Measurements from ENCODE around the gene EPHA4. TPM values are rescaled to one million over a fixed set of nuclear protein-coding genes. Genes with fewer than 3 reads are reported as not detected.

The EPHA4 gene
- total and polyA plus RNA-seq, 2 donors (not counting 1 experiment from before 2014, with no cell fraction given): 10.7 to 54.9 TPM

- Histone ChIP-seq H3K4me3 (ENCODE audit: control extremely low read depth in 1 of 5, extremely low read depth in 1 of 5, insufficient read depth in 1 of 5, low read depth in 2 of 5, low read length in 4 of 5) (no peak overlapping the region), H3K79me2 (ENCODE audit: control insufficient read depth, insufficient read depth, low read length) (no peaks in the 10 kb centered on the region), H2AFZ (ENCODE audit: insufficient read depth, low read depth, low read length, poor library complexity, severe bottlenecking) (no peak overlapping the region), H3K9me3 (ENCODE audit: control extremely low read depth in 1 of 3, control insufficient read depth in 2 of 3, insufficient read depth in 1 of 3, low read length in 2 of 3) (no peaks in the 10 kb centered on the region), H3K36me3 (replicated peaks in 1 of 2; ENCODE audit: control extremely low read depth in 1 of 2, control insufficient read depth in 1 of 2, extremely low read depth in 1 of 2, insufficient read depth in 2 of 2, low read length in 1 of 2) (peaks cover 2 to 8% of the 10 kb centered on the region in 2 experiments), H3K27me3 (replicated peaks in 1 of 4; ENCODE audit: control extremely low read depth in 1 of 4, control insufficient read depth in 3 of 4, insufficient read depth in 4 of 4, low read length in 3 of 4) (no peaks in the 10 kb centered on the region), H3K9ac (ENCODE audit: low read length) (no peak overlapping the region), H3K4me2 (replicated peaks; ENCODE audit: low read depth, low read length, poor library complexity, severe bottlenecking) (no peak overlapping the region), H3K4me1 (ENCODE audit: control insufficient read depth in 2 of 2, insufficient read depth in 2 of 2, low read length in 2 of 2) (peaks cover 7 to 9% of the 10 kb centered on the region in 2 donors), H3K27ac (ENCODE audit: low read length in 2 of 2) (no peak overlapping the region), H4K20me1 (ENCODE audit: control insufficient read depth, insufficient read depth, low read length, poor library complexity, severe bottlenecking) (no peaks in the 10 kb centered on the region)
- no peak for ATAC-seq (ENCODE audit: low read depth)
- H3K4me1 Mint-ChIP-seq: peaks cover 10% of the 10 kb centered on the region
- ChIA-PET CTCF (interaction anchor here (1.4 to 2.1 kb wide), 2 partner anchors 10 to 131 kb away, joined by 6 to 8 read pairs; no protein-coding TSS in a partner anchor), POLR2A (no interaction called here)
- H3K27me3 Mint-ChIP-seq: no peaks in the 10 kb centered on the region
- DNase-seq: no peak
- H3K4me3 Mint-ChIP-seq: no peak overlapping the region
- TF ChIP-seq EZH2 (IDR thresholded peaks at IDR 0.05; ENCODE audit: borderline replicate concordance, insufficient read depth, low read depth, low read length, poor library complexity, severe bottlenecking) (no peak), CTCF (IDR thresholded peaks at IDR 0.05) (no peak)
- 40% methylated on average over 2 of the region's 2 CpGs for WGBS (ENCODE audit: insufficient coverage)
- H3K9me3 Mint-ChIP-seq (ENCODE audit: insufficient read depth): no peaks in the 10 kb centered on the region
- H3K27ac Mint-ChIP-seq: no peak overlapping the region
- intact Hi-C loops (cut with micrococcal nuclease): no loop called here
These were observed 128.0 kb downstream of the EPHA4 start for GRCh38 chr2:221444106-221444505.

DNA sequence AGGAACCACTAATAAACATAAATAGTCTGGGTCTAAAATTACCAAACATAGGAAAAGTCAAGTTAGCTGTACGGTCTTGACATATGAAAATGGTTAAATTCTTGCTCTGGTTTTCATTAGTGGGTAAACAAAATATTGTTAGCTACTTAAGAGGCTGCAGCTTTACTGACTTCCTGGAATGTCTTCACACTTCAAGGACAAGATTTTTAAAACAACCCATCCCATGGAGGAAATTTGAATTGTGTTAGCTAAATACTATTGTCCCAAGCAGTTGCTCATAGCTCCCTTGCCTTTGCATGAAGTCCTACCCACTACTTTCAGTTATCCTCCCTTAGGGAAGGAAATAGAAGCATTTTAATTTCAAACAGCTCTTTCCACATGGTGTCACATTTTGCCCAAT, 128.5 kb downstream of the EPHA4 start:
- DNase-seq (no peak), ATAC-seq (ENCODE audit: low read depth) (no peak)
- Mint-ChIP-seq H3K27me3 (no peaks in the 10 kb centered on the region), H3K4me3 (no peak overlapping the region), H3K9me3 (ENCODE audit: insufficient read depth) (no peaks in the 10 kb centered on the region), H3K4me1 (peaks cover 6% of the 10 kb centered on the region), H3K27ac (no peak overlapping the region)
- no CpG with 5 or more reads among the region's 1 CpG for whole genome bisulfite sequencing (ENCODE audit: insufficient coverage)
- H2AFZ ChIP-seq (ENCODE audit: insufficient read depth, low read depth, low read length, poor library complexity, severe bottlenecking): no peak overlapping the region
- H3K27ac ChIP-seq (ENCODE audit: low read length in 2 of 2): no peak overlapping the region
- peaks cover 2 to 8% of the 10 kb centered on the region in 2 experiments for H3K36me3 ChIP-seq (replicated peaks in 1 of 2; ENCODE audit: control extremely low read depth in 1 of 2, control insufficient read depth in 1 of 2, extremely low read depth in 1 of 2, insufficient read depth in 2 of 2, low read length in 1 of 2)
- H3K79me2 ChIP-seq (ENCODE audit: control insufficient read depth, insufficient read depth, low read length): no peaks in the 10 kb centered on the region
- ChIA-PET POLR2A (no interaction called here), CTCF (interaction anchor here (1.1 to 2.1 kb wide), 3 partner anchors 9 to 132 kb away, joined by 3 to 8 read pairs (median 6); no protein-coding TSS in a partner anchor)
- peaks cover 3 to 4% of the 10 kb centered on the region in 2 donors for H3K4me1 ChIP-seq (ENCODE audit: control insufficient read depth in 2 of 2, insufficient read depth in 2 of 2, low read length in 2 of 2)
- no peak overlapping the region for H3K9ac ChIP-seq (ENCODE audit: low read length)
- intact Hi-C loops (cut with micrococcal nuclease): no loop called here
- no peaks in the 10 kb centered on the region for H3K27me3 ChIP-seq (replicated peaks in 1 of 4; ENCODE audit: control extremely low read depth in 1 of 4, control insufficient read depth in 3 of 4, insufficient read depth in 4 of 4, low read length in 3 of 4)
- H3K4me2 ChIP-seq (replicated peaks; ENCODE audit: low read depth, low read length, poor library complexity, severe bottlenecking): no peak overlapping the region
- no peak overlapping the region for H3K4me3 ChIP-seq (ENCODE audit: control extremely low read depth in 1 of 5, extremely low read depth in 1 of 5, insufficient read depth in 1 of 5, low read depth in 2 of 5, low read length in 4 of 5)
- no peaks in the 10 kb centered on the region for H4K20me1 ChIP-seq (ENCODE audit: control insufficient read depth, insufficient read depth, low read length, poor library complexity, severe bottlenecking)
- TF ChIP-seq CTCF (IDR thresholded peaks at IDR 0.05) (no peak), EZH2 (IDR thresholded peaks at IDR 0.05; ENCODE audit: borderline replicate concordance, insufficient read depth, low read depth, low read length, poor library complexity, severe bottlenecking) (no peak)
- H3K9me3 ChIP-seq (ENCODE audit: control extremely low read depth in 1 of 3, control insufficient read depth in 2 of 3, insufficient read depth in 1 of 3, low read length in 2 of 3): no peaks in the 10 kb centered on the region
